K562 treated with DMSO at 1 percent for 24 hours (cell line): ENCODE data around the gene TNFRSF19. TPM values are rescaled to one million over a fixed set of nuclear protein-coding genes. Genes with fewer than 3 reads are reported as not detected.

ENCODE experiments used
- total RNA-seq: library from RNA; unstranded; fragments of 300-600 nt; gene quantifications from 2 replicates; pipeline ENCODE4 v1.2.3, GENCODE V29; 2022; ENCODE audit warnings: low read depth; ENCODE audit not compliant: insufficient read depth

TNFRSF19 gene, protein sequence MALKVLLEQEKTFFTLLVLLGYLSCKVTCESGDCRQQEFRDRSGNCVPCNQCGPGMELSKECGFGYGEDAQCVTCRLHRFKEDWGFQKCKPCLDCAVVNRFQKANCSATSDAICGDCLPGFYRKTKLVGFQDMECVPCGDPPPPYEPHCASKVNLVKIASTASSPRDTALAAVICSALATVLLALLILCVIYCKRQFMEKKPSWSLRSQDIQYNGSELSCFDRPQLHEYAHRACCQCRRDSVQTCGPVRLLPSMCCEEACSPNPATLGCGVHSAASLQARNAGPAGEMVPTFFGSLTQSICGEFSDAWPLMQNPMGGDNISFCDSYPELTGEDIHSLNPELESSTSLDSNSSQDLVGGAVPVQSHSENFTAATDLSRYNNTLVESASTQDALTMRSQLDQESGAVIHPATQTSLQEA
- not detected in 2 replicates for total RNA-seq

DNA sequence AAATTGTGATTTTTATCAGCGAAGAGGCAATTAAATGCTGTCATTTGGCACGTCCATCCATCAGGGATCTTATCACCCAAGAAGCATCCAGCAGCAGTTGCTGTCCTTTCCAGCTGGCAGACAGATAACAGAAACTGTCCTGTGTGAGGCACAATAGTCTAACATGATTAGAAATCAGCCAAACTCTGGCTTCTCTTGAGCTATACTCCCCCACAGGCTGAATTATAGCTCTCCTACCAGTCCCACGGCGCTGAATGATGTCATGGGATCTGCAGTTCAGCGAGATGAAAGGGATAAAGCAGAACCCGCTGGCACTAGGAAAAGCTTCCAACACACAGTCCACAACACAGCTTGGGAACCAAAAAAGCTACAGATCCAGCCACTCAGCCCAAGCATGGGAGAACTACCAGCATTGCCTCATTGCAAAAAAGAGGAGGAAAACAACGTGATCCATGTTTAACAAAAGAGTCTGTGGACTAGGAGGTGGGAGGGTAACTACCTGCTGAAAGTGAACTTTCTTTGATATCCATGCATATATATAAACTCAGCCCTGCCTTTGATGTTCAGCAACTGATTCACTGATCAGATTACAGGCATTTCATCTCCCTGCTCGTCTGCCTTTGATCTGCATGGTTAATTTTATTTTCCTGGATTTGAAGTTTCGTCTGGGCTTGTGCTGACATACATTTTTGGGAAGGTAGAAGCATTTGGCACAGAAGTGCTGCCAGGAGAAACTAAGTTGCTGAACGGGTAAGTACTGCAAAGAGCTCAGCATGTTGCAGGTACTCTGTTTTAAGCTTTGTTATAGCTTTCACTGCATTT is at the start of gene TNFRSF19:
TNFRSF19 (plus strand) TSS at position 314 of the 822 bp plus-strand sequence. CDS start 19,772 bp downstream, outside the sequence.

Other genes with a start within 250 kb of the TNFRSF19 start
- gene SACS, start 136.7 kb upstream of the TNFRSF19 start, total RNA-seq = 2.7 and 2.8 TPM in 2 replicates